GM18951 (cell line): ENCODE results near the gene ZSCAN12.
A peak's percentile ranks its signal among the peaks of the same experiment; 100 is the strongest.
"Not testable (repeated sequence)": the region's sequence is repeated elsewhere in the genome, so short reads cannot be mapped to it uniquely, and the experiment has no call there.

ENCODE experiments used
- POLR2A ChIP-seq: IDR thresholded peaks from 4 replicates; pipeline ENCODE4 v1.6.1; 2011; ENCODE audit warnings: mild to moderate bottlenecking; ENCODE audit not compliant: insufficient read length, insufficient read depth; ENCODE audit errors: extremely low read depth
- in situ Hi-C: fragments of 300-500 bp; cut with MboI; formaldehyde crosslinking; loops from one replicate; pipeline ENCODE4 v1.12.0; 2022; ENCODE audit warnings: low sequenced_read_pairs, mixed read lengths, inconsistent platforms; ENCODE audit not compliant: unreplicated experiment

The ZSCAN12 gene

GRCh38 chr6:28399350-28400121 is at the start of gene ZSCAN12:
TSS of gene ZSCAN12 (minus strand) at chr6:28399747. CDS start at chr6:28398405, 1,342 bp downstream.
- peak; percentile 85 for TF ChIP-seq POLR2A
- in situ Hi-C loops, result no loop called here

GRCh38 chr6:28449056-28449455 is 49.5 kb upstream of the ZSCAN12 start:
- in situ Hi-C loops, result no loop called here
- no peak for TF ChIP-seq POLR2A

GRCh38 chr6:28447512-28447906 is 48.0 kb upstream of the ZSCAN12 start:
- in situ Hi-C loops, result not testable (repeated sequence)

GRCh38 chr6:28446818-28447511 is 47.4 kb upstream of the ZSCAN12 start:
- in situ Hi-C loops, result no loop called here
- no peak for TF ChIP-seq POLR2A

GRCh38 chr6:28444759-28445158 is 45.2 kb upstream of the ZSCAN12 start:
- in situ Hi-C loops, result not testable (repeated sequence)

GRCh38 chr6:28443112-28443773 is 43.7 kb upstream of the ZSCAN12 start, which contains the start of gene ZSCAN23:
TSS of gene ZSCAN23 (minus strand) at chr6:28443491. CDS start at chr6:28436266, 7,225 bp downstream.
- peak; percentile 77 for TF ChIP-seq POLR2A
- in situ Hi-C loops, result no loop called here

- in situ Hi-C loops, result no loop called here
- no peak for TF ChIP-seq POLR2A
Measured at GRCh38 chr6:28442586-28442985, 43.0 kb upstream of the ZSCAN12 start.

GRCh38 chr6:28436404-28436803 is 36.9 kb upstream of the ZSCAN12 start:
- in situ Hi-C loops, result no loop called here
- no peak for TF ChIP-seq POLR2A

GRCh38 chr6:28433119-28433518 is 33.6 kb upstream of the ZSCAN12 start:
- in situ Hi-C loops, result no loop called here

GRCh38 chr6:28429781-28430180 is 30.2 kb upstream of the ZSCAN12 start:
- TF ChIP-seq POLR2A, result no peak
- in situ Hi-C loops, result no loop called here

More at GRCh38 chr6:28433119-28433518, 33.6 kb upstream of the ZSCAN12 start:
- no peak for TF ChIP-seq POLR2A

- TF ChIP-seq POLR2A, result no peak
- in situ Hi-C loops, result no loop called here
Measured at GRCh38 chr6:28425944-28426541, 26.5 kb upstream of the ZSCAN12 start.

GRCh38 chr6:28424163-28424562 is 24.6 kb upstream of the ZSCAN12 start:
- TF ChIP-seq POLR2A, result no peak

GRCh38 chr6:28423546-28423945 is 24.0 kb upstream of the ZSCAN12 start:
- in situ Hi-C loops, result no loop called here
- no peak for TF ChIP-seq POLR2A

More at GRCh38 chr6:28424163-28424562, 24.6 kb upstream of the ZSCAN12 start:
- in situ Hi-C loops, result no loop called here
